ENCODE measurements around the gene ZNF440.
A peak's percentile ranks its signal among the peaks of the same experiment; 100 is the strongest.
"Not testable (repeated sequence)": the region's sequence is repeated elsewhere in the genome, so short reads cannot be mapped to it uniquely, and the experiment has no call there.

Gene ZNF440

DNA sequence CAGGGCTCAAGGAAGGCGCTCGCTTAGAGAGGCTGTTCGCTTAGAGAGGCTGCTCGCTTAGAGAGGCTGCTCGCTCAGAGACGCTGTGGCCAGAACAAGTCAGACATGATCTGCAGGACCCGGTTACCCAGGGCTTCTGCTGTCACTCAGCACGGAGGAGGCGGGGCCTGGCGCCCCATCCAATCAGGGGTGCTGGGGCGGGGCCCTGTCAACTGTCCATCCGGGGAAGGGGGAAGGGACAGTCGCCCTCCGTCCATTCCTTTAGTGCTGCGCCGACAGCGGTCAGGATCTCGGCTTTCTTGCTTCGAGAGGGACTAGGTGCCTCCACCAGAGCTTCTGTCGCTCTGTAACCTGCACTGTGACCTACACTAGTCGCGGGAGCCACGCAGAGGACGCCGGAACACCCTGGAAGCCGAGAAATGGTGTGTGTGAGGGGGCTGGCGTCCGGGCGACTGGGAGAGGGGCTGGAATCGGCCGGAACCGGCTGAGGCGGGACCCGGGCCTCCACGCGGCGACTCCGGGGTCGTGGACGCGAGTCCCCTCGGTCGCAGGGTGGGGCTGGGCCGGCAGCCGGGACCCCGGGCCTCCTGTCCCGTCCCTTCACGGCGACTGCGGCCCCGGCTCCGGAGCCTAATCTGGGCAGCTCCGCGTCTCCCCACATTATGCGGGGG, at the start of gene ZNF440:
TSS of gene ZNF440 (plus strand) at position 245 of the 671 bp plus-strand sequence. CDS start at position 420, 175 bp downstream.
- peak; percentile 49 for DNase-seq

DNA sequence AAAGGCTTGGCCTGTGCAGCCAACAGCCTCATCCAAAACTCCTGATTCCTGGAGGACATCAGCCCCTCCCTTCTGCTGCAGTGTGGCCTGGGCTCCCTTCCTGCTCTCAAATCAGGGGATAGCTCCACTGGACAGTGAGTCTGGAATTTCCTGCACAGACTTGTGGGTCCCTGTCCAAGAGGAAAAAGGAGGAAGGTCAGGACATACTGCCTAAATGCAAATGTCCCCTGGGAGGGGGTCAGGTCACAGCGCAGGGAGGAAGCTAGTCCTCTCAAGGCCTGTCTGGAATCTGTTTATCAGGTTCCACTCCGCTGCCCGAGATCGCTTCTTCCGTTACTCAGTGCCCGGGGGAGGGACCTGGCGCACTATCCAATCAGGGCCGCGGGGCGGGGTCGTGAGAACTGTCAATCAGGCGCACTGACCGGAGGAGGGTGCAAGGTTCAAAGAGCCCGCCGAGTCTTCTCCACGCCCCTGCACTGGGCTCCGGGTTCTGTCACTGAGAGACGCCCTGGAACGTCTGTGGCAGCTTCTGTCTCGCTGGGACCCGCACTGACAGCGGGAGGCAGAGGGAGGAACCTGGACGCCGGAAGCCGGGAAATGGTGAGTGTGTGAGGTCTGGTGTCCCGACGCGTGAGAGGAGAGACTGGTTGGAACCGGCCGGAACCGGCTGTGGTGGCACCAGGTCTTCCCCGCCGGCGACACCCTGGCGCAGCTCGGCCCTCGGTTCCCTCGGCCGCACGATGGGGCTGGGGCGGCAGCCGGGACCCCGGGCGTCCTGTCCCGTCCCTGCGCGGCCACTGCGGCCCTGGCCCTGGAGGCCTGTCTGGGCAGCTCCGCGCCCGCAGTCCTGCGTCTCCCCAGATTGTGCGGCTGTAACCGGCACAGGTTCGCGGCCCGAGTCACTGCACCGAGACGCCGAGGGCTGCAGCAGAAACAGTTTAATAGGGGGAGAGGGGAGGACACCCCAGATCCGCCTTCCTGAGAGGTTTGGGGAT, 47.2 kb upstream of the ZNF440 start, which contains the start of gene ZNF441:
TSS of gene ZNF441 (plus strand) at position 404 of the 995 bp plus-strand sequence. CDS start at position 598, 194 bp downstream.
- DNase-seq: peak; percentile 77

DNA sequence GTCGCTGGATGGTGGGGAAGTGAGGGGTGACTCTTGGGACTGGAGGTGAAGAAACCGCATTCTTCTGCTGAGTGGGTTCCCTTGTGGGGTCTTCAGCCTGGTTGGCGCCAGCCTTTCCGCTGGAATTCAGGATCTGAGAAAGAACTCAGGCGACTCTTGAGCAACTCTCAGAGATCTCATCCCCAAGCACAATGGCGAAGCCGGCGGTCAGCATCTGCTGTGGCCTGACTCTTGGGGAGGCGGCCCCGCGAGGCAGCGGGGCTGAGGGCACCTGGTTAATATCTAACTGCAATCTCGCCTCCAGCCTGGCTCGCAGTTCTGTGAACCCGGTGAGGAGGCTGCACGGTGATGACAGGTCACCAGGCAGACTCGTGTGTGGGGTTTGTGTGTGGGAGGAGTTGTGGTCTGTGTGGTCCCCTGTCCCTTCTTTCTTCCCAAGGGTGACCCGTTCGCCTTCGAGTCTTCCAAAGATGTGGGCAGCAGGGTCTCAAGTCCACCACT, 46.4 kb upstream of the ZNF440 start:
- no peak for DNase-seq

DNA sequence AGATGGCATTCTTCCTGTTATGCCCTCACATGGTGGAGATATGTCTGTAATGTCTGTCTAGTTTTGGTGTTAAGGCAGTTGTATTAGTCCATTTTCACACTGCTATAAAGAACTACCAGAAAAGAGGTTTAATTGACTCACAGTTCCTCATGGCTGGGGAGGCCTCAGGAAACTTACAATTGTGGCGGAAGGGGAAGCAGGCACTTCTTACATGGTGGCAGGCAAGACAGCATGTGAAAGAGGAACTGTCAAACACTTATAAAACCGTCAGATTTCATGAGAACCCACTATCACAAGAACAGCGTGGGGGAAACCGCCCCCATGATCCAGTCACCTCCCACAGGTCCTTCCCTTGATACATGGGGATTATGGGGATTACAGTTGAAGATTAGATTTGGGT, 44.1 kb upstream of the ZNF440 start:
- no peak for DNase-seq

DNA sequence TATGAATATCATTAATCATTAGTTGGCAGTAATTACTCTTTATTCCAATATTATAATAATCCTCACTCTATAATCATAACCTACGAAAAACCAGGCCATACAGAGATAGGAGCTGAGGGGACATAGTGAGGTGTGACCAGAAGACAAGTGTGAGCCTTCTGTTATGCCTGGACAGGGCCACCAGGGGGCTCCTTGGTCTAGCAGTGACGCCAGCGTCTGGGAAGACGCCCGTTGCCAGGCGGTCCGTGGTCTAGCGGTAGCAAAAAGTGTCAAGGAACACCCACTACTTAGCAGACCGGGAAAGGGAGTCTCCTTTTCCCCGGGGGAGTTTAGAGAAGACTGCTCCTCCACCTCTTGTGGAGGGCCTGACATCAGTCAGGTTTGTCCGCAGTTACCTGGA, 42.6 kb upstream of the ZNF440 start:
- DNase-seq: not testable (repeated sequence)

DNA sequence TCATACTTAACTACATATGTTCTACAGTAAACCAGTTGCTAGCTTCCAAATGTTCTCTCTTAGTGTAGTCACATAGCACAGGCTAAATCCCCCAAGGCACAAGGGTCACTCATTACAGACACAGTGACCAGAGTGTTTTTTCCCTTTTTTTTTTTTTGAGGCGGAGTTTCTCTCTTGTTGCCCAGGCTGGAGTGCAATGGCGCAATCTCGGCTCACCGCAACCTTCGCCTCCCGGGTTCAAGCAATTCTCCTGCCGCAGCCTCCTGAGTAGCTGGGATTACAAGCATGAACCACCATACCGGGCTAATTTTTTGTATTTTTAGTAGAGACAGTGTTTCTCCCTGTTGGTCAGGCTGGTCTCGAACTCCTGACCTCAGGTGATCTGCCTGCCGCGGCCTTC, 37.4 kb upstream of the ZNF440 start:
- not testable (repeated sequence) for DNase-seq

DNA sequence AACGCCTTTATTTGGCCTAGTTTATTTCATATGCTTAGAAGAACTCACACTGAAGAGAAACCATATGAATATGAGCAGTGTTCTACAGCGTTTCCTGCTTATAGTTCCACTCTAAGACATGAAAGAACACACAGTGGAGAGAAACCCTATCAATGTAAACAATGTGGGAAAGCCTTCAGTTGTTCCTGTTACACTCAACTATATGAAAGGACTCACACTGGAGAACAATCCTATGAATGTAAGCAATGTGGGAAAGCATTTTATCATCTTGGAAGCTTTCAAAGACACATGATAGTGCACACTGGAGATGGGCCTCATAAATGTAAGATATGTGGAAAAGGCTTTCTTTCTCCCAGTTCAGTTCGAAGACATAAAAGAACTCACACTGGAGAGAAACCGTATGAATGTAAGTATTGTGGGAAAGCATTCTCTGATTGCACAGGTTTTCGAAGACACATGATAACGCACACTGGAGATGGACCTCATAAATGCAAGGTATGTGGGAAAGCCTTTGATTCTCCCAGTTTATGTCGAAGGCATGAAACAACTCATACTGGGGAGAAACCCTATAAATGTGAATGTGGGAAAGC, 33.5 kb upstream of the ZNF440 start:
- DNase-seq: no peak

DNA sequence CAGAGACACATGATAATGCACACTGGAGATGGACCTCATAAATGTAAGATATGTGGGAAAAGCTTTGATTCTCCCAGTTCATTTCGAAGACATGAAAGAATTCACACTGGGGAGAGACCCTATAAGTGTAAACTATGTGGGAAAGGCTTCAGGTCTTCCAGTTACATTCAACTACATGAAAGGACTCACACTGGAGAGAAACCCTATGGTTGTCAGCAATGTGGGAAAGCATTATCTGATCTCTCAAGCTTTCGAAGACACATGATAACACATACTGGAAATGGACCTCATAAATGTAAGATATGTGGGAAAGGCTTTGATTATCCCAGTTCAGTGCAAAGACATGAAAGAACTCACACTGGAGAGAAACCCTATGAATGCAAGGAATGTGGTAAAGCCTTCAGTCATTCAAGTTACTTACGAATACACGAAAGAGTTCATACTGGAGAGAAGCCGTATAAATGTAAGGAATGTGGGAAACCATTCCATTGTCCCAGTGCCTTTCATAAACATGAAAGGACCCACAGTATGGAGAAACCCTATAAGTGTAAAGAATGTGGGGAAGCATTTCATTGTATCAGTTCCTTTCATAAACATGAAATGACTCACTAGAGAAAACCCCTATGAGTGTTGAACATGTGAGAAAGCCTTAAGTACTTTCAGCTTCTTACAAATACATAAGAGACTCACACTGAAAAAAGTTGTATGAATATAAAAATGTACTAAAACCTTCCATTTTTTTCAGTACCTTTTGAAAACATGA, 32.6 kb upstream of the ZNF440 start:
- no peak for DNase-seq

DNA sequence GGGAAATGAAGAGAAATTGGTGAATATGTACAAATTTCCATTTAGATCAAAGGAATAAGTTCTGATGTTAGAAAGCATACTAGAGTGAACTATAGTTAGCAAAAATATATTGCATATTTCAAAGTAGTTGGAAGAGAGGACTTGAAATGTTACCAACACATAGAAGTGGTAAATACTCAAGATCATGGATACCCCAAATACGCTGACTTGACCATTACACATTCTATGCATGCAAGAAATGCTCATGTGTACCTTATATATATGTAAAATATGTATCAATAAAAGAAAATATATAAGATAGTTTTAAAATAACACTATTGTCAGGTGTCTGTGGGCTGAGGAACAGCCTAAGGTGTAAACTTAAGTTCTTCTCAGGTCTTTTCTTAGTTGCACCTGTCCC, 30.3 kb upstream of the ZNF440 start:
- DNase-seq: no peak

DNA sequence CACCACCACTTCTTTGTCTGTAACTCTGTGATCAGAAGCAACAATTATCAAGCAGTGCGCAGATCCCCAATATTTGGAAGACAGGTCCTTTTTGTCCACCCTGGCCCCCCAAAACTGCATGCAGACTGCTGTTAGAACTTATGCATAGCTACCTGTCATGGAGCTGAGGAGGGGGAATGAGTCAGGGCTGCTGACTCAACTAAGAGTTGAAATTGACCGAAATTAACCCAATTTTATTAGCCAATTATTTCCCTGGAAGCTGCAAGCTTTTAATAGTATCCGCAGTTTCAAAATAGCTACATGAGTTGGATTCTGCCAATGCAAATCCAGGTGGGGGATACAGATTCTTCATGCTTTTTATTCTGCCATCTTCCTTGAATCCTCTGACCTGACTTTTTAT, 29.7 kb upstream of the ZNF440 start:
- no peak for DNase-seq

DNA sequence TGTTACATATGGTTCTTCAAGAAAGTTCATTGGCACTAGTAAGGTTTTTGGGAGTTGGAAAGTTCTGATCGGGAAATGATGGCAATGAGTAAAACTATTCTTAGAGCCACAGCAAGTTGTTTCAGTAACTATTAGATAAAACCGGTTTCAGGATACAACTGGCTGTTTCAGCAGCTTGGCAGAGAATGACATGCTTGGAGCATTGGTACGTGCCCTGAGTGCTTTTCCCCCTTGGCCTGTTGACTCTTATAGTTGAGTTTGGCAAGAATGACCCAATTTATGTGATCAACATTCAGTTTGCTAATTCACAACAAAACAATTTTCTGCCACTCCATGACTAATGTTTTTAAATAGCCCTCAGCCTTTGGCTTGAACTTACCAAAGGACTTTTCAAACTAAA, 26.5 kb upstream of the ZNF440 start:
- DNase-seq: no peak

DNA sequence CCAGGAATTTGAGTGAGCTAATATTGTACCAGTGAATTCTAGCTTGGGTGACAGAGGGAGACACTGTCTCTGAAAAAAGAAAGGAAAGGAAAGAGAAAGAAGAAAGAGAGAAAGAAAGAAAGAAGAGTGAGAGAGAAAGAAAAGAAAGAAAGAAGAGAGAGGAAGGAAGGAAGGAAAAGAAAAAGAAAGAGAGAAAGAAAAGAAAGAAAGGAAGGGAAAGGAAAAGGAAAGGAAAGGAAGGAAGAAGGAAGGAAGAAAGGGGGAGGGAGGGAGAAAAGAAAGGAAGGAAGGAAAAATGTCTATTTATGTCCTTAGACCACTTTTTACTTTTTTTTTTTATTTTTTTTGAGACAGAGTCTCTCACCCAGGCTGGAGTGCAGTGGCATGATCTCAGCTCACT, 21.1 kb upstream of the ZNF440 start:
- no peak for DNase-seq

DNA sequence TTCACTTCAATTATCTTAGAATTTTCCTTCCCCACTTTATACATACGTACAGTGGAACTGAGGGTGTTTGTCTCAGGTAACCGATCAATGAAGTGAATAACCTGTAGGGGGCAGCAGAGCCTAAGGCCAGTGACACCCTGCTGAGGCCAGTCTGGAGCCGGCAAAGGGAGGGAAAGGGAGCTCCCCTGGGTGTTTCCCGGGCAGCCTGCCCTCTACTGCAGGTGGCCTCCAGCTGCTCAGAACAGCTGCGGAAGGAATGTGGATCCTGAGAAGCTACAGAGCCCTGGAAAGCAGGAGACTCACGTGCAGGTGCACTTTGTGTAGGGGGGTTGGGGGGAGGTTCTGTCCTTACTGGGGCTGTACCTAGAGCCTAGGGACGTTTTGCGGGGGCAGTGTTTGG, 16.6 kb upstream of the ZNF440 start:
- DNase-seq: peak; percentile 77

DNA sequence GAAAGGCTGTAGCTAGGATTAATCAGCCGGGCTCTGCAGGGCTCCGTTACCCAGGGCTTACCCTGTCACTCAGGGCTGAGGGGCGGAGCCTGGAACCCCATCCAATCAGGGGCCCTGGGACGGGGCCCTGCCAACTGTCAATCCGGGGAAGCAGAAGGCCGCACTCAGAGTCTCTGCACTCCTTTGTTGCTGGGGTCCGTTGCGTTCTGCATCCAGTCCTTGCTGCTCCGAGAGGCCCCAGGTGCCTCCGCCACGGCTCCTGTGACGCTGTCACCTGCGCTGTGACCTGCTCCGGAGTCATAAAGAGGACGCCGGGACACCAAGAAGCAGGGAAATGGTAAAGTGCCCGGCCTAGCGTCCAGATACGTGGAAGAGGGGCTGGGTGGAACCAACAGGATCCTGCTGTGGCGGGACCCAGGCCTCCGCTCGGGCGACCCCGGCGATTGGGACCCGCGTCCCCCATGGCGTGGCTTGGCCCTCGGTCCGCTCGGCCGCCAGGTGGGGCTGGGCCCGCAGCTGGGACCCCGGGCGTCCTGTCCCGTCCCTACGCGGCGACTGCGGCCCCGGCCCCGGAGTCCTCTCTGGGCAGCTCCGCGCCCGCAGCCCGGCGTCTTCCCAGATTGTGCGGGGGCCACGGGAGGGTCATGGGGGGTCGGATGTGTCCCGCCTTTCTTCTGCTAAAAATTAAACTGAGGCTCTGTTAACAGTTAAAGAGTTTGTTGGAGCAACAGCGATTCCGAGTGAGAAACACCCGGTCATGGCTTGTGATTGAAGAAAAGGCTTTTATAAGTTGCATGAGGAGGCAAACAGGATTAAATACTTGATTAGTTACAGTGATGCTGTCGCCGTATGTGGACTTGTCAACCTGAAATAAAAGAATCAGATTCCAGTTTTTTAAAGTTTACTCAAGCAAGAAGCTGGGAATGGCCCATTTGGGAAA, 15.4 kb upstream of the ZNF440 start, which contains the start of gene ZNF491:
TSS of gene ZNF491 (plus strand) at position 133 of the 940 bp plus-strand sequence. CDS start 7,431 bp downstream, outside the sequence.
- DNase-seq: peak; percentile 70

DNA sequence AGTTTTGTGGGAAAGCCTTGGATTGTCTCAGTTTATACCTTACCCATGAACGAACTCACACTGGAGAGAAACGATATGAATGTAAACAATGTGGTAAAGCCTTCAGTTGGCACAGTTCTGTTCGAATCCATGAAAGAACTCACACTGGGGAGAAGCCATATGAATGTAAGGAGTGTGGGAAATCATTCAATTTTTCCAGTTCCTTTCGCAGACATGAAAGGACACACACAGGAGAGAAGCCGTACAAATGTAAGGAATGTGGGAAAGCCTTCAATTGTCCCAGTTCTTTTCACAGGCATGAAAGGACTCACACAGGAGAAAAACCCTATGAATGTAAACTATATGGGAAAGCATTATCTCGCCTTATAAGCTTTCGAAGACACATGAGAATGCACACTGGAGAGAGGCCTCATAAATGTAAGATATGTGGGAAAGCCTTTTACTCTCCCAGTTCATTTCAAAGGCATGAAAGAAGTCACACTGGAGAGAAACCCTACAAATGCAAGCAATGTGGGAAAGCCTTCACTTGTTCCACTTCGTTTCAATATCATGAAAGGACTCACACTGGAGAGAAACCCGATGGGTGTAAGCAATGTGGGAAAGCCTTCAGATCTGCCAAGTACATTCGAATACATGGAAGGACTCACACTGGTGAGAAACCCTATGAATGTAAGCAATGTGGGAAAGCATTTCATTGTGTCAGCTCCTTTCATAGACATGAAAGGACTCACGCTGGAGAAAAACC, 7.5 kb upstream of the ZNF440 start:
- no peak for DNase-seq

DNA sequence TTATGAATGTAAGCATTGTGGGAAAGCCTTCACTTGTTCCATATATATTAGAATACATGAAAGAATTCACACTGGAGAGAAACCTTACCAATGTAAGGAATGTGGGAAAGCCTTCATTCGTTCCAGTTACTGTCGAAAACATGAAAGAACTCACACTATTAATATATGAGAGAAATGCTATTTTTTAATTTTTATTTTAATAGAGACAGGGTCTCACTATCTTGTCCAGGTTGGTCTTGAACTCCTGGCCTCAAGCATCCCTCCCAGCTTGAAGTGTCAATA, 7.0 kb upstream of the ZNF440 start:
- no peak for DNase-seq

DNA sequence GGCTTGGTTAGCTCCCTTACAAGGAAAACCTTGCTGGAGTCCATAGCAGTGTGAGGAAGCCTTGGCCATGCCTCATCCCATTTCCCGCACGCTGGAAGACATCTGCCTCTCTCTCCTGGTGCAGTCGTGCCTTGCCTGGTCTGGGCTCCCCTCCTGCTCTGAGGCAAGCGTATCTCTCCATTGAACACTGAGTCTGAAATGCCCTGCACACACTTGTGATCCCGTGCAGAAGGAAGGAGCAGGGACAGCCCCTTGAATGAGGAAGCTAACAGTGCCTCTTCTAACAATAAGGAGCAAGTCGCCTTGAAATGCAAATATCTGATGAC, 407 bp upstream of the ZNF440 start:
- DNase-seq: no peak

DNA sequence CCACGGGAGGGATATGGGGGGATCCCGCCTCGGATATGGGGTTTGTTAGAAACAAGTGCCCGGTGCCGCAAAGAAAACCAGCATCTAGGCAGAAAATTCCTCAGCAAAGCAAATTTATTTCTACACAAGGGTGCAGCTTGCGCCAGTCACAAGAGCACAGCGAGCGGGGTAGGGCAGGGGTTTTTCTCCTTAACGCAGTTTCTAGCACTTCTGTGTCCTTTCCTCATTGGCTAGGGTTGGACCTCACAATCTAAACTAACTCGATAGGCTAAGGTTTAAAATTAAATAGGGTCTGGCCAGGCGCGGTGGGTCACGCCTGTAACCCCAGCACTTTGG, 595 bp downstream of the ZNF440 start:
- DNase-seq: no peak

DNA sequence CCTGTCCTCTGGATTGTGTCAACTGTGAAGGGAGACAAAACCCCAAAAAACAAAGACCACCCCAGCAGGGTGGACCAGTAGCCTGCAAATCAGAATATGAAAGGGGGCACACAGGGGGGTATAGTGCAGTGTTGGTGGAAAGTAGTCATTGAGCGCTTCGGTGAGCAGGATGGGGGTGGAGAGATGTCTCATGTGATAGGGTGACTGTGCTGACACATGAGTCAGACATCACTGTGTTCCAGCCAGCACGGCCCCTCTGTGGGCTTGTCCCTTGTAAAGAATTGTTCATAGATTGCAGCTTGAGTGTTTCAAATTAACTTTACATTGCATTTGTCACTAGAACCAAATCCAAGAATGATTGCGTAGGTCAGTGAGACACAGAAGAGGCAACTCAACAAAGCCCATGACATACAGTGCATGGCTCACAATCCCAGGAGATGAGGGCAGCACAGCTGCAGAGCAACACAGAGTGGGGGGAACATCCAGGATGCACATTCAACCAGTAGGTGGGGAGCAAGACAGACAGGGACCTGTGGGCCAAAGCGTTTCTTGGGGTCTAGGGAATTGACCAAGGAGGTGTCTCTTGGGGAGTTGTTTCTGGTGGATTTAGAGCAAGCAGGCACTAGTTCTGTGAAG, 7.5 kb downstream of the ZNF440 start:
- no peak for DNase-seq

Data from NCI-H1417 treated with DMSO at 0.1 percent for 48 hours (cell line).